NCI-H345 treated with DMSO at 0.1 percent for 48 hours (cell line): ENCODE measurements around the gene MTO1.
"Not testable (repeated sequence)": the region's sequence is repeated elsewhere in the genome, so short reads cannot be mapped to it uniquely, and the experiment has no call there.

Source experiments
- DNase-seq: peaks from one replicate; lab custom pipeline; 2025; ENCODE audit not compliant: unreplicated experiment; lab: John Stamatoyannopoulos, UW

The MTO1 gene

GRCh38 chr6:73504160-73504559, 42.6 kb downstream of the MTO1 start:
- no peak for DNase-seq

GRCh38 chr6:73505142-73505541, 43.6 kb downstream of the MTO1 start:
- no peak for DNase-seq

- DNase-seq, result not testable (repeated sequence)
These were observed 44.2 kb downstream of the MTO1 start for GRCh38 chr6:73505705-73506104.

GRCh38 chr6:73506246-73506645, 44.7 kb downstream of the MTO1 start:
- no peak for DNase-seq

- DNase-seq, result no peak
These were observed 47.2 kb downstream of the MTO1 start for GRCh38 chr6:73508776-73509175.

- DNase-seq, result no peak
These were observed 48.3 kb downstream of the MTO1 start for GRCh38 chr6:73509851-73510250.

- DNase-seq, result no peak
These were observed 50.3 kb downstream of the MTO1 start for GRCh38 chr6:73511796-73512195.

GRCh38 chr6:73513496-73513854, 51.9 kb downstream of the MTO1 start:
- no peak for DNase-seq

GRCh38 chr6:73514746-73515110, 53.2 kb downstream of the MTO1 start:
- no peak for DNase-seq

- DNase-seq, result no peak
These were observed 53.7 kb downstream of the MTO1 start for GRCh38 chr6:73515204-73515655.

GRCh38 chr6:73516514-73517489, 55.3 kb downstream of the MTO1 start:
- no peak for DNase-seq

- DNase-seq, result not testable (repeated sequence)
These were observed 56.8 kb downstream of the MTO1 start for GRCh38 chr6:73518100-73518981.

- not testable (repeated sequence) for DNase-seq
These were observed 57.7 kb downstream of the MTO1 start for GRCh38 chr6:73518982-73519881.

- peak; percentile 12 for DNase-seq
These were observed 58.6 kb downstream of the MTO1 start for GRCh38 chr6:73519926-73520687.

- DNase-seq, result peak; percentile 97
These were observed 59.3 kb downstream of the MTO1 start, which contains the start of gene EEF1A1 for GRCh38 chr6:73520688-73521350. EEF1A1 (minus strand) TSS chr6:73521032; CDS start chr6:73520026, 1,006 bp downstream.

- peak; percentile 69 for DNase-seq
These were observed 59.9 kb downstream of the MTO1 start for GRCh38 chr6:73521351-73521985.

- DNase-seq, result no peak
These were observed 62.0 kb downstream of the MTO1 start for GRCh38 chr6:73523434-73524123.
